Nephron (organoid): ENCODE measurements around the gene RFPL3.
A peak's percentile ranks its signal among the peaks of the same experiment; 100 is the strongest.

Source experiments
- H3K27ac Mint-ChIP-seq, 3 experiments: 2 replicates each; pipeline ENCODE4 v1.8.0; 2020; ENCODE audit warnings: mixed read lengths in 3 of 3, mild to moderate bottlenecking in 2 of 3, moderate library complexity in 1 of 3
- H3K27me3 Mint-ChIP-seq: 2 replicates; pipeline ENCODE4 v1.8.0; 2021; ENCODE audit warnings: low read depth, mild to moderate bottlenecking, moderate library complexity, mixed read lengths
- H3K36me3 Mint-ChIP-seq: 2 replicates; pipeline ENCODE4 v1.8.0; 2020; ENCODE audit warnings: low read depth, mixed read lengths
- H3K4me1 Mint-ChIP-seq: 2 replicates; pipeline ENCODE4 v1.8.0; 2020; ENCODE audit warnings: mixed read lengths
- H3K4me3 Mint-ChIP-seq, 3 experiments: 2 replicates each; pipeline ENCODE4 v1.8.0; 2020; ENCODE audit warnings: mild to moderate bottlenecking in 3 of 3, mixed read lengths in 3 of 3, moderate library complexity in 2 of 3
- H3K9me3 Mint-ChIP-seq: 2 replicates; pipeline ENCODE4 v1.8.0; 2020; ENCODE audit warnings: mixed read lengths
- TF ChIP-seq, protein P1 (sequence below), 3 experiments: fragments of 200-600 bp; sonication (generic); IDR thresholded peaks; one replicate each; pipeline ENCODE4 v1.5.0; 2021; ENCODE audit warnings: antibody characterized with exemption in 3 of 3; ENCODE audit not compliant: unreplicated experiment in 3 of 3

Gene RFPL3

GRCh38 chr22:32407312-32407711, 49.6 kb downstream of the RFPL3 start:
- TF ChIP-seq, protein P1, sequence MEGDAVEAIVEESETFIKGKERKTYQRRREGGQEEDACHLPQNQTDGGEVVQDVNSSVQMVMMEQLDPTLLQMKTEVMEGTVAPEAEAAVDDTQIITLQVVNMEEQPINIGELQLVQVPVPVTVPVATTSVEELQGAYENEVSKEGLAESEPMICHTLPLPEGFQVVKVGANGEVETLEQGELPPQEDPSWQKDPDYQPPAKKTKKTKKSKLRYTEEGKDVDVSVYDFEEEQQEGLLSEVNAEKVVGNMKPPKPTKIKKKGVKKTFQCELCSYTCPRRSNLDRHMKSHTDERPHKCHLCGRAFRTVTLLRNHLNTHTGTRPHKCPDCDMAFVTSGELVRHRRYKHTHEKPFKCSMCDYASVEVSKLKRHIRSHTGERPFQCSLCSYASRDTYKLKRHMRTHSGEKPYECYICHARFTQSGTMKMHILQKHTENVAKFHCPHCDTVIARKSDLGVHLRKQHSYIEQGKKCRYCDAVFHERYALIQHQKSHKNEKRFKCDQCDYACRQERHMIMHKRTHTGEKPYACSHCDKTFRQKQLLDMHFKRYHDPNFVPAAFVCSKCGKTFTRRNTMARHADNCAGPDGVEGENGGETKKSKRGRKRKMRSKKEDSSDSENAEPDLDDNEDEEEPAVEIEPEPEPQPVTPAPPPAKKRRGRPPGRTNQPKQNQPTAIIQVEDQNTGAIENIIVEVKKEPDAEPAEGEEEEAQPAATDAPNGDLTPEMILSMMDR (IDR thresholded peaks at IDR 0.05; ENCODE audit: unreplicated experiment in 3 of 3) = no peak
- Mint-ChIP-seq H3K4me3 (no peak overlapping the region), H3K27me3 (no peaks in the 10 kb centered on the region), H3K36me3 (peaks cover 52% of the 10 kb centered on the region), H3K9me3 (no peaks in the 10 kb centered on the region), H3K27ac (no peak overlapping the region), H3K4me1 (peaks cover 29% of the 10 kb centered on the region)

- peak overlapping the region in 1 of 3 experiments; percentile 2 for H3K4me3 Mint-ChIP-seq
- peaks cover 33% of the 10 kb centered on the region for H3K4me1 Mint-ChIP-seq
- peaks cover 52% of the 10 kb centered on the region for H3K36me3 Mint-ChIP-seq
- H3K9me3 Mint-ChIP-seq = no peaks in the 10 kb centered on the region
- no peaks in the 10 kb centered on the region for H3K27me3 Mint-ChIP-seq
- H3K27ac Mint-ChIP-seq = no peak overlapping the region
- TF ChIP-seq, protein P1 (IDR thresholded peaks at IDR 0.05; ENCODE audit: unreplicated experiment in 3 of 3) = no peak
Measured at GRCh38 chr22:32407936-32408335, 50.3 kb downstream of the RFPL3 start.

GRCh38 chr22:32409977-32410376, 52.3 kb downstream of the RFPL3 start:
- TF ChIP-seq, protein P1 (IDR thresholded peaks at IDR 0.05; ENCODE audit: unreplicated experiment in 3 of 3) = no peak
- Mint-ChIP-seq H3K4me1 (peaks cover 36% of the 10 kb centered on the region), H3K9me3 (no peaks in the 10 kb centered on the region), H3K4me3 (peak overlapping the region; percentile 98 to 100 (median 98)), H3K27me3 (peaks cover 3% of the 10 kb centered on the region), H3K36me3 (peaks cover 36% of the 10 kb centered on the region), H3K27ac (peak overlapping the region in 1 of 3 experiments; percentile 7)

GRCh38 chr22:32410459-32410858, 52.8 kb downstream of the RFPL3 start:
- H3K4me1 Mint-ChIP-seq = peaks cover 36% of the 10 kb centered on the region
- no peaks in the 10 kb centered on the region for H3K9me3 Mint-ChIP-seq
- peaks cover 8% of the 10 kb centered on the region for H3K27me3 Mint-ChIP-seq
- H3K4me3 Mint-ChIP-seq = peak overlapping the region; percentile 98 to 100 (median 98)
- H3K27ac Mint-ChIP-seq = no peak overlapping the region
- H3K36me3 Mint-ChIP-seq = peaks cover 31% of the 10 kb centered on the region
- TF ChIP-seq, protein P1 (IDR thresholded peaks at IDR 0.05; ENCODE audit: unreplicated experiment in 3 of 3) = no peak
